IPS-20b (cell line): Measurements from ENCODE around the gene PACRG.

ENCODE experiments used
- H3K27ac ChIP-seq: one replicate; pipeline ENCODE4 v1.5.1; 2013; ENCODE audit warnings: low read length
- H3K27me3 ChIP-seq: 2 replicates; pipeline ENCODE4 v1.6.1; 2013; ENCODE audit warnings: mild to moderate bottlenecking, low read length, inconsistent platforms; ENCODE audit not compliant: insufficient read depth
- H3K36me3 ChIP-seq: 2 replicates; pipeline ENCODE4 v1.6.1; 2013; ENCODE audit warnings: low read depth, mild to moderate bottlenecking, inconsistent platforms, low read length, moderate library complexity; ENCODE audit not compliant: insufficient read depth
- H3K4me1 ChIP-seq: 2 replicates; pipeline ENCODE4 v1.6.1; 2013; ENCODE audit warnings: mild to moderate bottlenecking, control low read depth, inconsistent platforms, low read length, moderate library complexity; ENCODE audit not compliant: insufficient read depth
- H3K4me3 ChIP-seq: 2 replicates; pipeline ENCODE4 v1.5.1; 2013; ENCODE audit warnings: mild to moderate bottlenecking, low read length, inconsistent platforms
- H3K9ac ChIP-seq: 2 replicates; pipeline ENCODE4 v1.6.1; 2013; ENCODE audit warnings: low read depth, mild to moderate bottlenecking, inconsistent platforms, low read length, moderate library complexity
- H3K9me3 ChIP-seq: 2 replicates; pipeline ENCODE4 v1.6.1; 2013; ENCODE audit warnings: mild to moderate bottlenecking, low read depth, low read length, inconsistent platforms; ENCODE audit not compliant: insufficient read depth

The PACRG gene

DNA sequence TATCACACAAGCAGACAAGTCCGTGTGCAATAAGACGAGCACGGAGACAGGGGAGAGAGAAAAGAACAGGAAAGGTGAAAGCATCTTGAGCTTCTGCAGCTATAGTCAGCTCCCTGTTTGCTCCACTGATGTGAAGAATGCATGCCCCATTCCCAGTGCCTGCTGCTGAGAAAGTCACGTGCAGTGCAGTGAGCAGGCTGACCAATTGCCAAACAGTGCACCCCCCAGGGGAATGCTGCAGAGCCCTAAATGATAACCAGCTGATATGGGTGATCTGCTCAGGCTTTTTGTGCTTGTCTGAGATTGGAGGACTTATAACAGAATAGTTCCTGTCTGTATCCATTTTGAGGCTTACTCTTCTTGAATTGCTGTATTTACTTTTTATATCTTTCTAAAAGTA, 121.5 kb downstream of the PACRG start:
- no peaks in the 10 kb centered on the region for H3K9me3 ChIP-seq
- H3K9ac ChIP-seq, result no peak overlapping the region
- H3K27me3 ChIP-seq, result no peaks in the 10 kb centered on the region
- H3K4me3 ChIP-seq, result no peak overlapping the region
- H3K27ac ChIP-seq, result no peak overlapping the region
- peaks cover 6% of the 10 kb centered on the region; the same call in 1 of the 2 replicates for H3K4me1 ChIP-seq
- no peaks in the 10 kb centered on the region for H3K36me3 ChIP-seq

DNA sequence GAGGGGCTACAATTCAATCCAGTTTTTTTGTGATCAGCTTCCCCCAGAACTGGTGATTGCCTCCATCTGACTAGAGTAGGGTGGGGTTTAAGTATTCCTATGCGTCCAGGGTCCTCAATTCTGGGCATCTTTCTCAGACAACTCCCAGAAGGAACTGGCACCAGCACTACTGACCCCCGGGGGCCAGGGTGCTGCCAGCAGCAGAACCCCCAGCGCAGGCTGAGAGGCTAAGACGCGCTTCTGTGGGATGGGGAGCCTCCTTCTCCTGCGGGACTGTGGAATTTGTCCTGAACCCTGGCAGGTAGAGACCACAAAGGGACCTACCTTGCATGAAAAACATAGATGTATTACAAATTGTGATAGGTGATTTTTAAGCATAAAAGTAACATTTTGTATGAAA, 124.4 kb downstream of the PACRG start:
- Histone ChIP-seq H3K27ac (no peak overlapping the region), H3K9ac (no peak overlapping the region), H3K4me3 (no peak overlapping the region), H3K27me3 (no peaks in the 10 kb centered on the region), H3K4me1 (peaks cover 11% of the 10 kb centered on the region; the same call in 1 of the 2 replicates), H3K9me3 (no peaks in the 10 kb centered on the region), H3K36me3 (no peaks in the 10 kb centered on the region)

DNA sequence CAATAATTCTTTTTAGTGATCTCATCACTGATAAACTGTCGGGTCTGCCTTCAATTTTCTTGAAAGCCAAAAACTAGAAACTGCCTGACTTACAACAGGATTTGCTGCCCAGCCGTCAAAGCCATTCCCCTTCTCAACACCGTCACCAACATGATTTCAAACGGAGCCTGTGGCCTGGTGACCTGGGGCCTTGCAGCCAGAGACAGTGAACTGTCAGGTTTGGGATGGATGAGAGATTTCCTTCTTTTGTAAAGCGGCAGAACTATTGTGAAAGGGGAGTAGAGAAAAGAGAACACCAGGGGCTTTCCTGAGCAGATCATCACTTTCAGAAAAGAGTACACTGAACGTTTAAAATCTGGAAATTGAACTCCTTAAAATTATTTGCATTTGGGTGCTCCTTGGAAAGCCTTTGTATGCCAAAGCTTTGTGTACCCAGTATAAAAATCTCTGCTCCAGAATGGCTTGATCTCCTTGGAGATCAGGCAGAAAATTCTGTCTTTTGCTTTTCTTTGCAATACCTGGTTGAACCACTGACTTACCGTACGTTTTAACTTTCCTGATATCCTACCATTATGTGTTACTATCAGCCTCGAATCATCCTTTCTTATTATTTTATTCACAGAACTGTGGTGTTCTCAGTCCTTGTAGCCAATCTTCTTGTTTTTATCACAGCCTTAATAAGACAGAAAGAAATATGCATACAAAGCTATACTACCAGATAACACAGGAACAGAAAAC, 125.2 kb downstream of the PACRG start:
- Histone ChIP-seq H3K4me1 (peaks cover 18% of the 10 kb centered on the region; the same call in 1 of the 2 replicates), H3K27ac (no peak overlapping the region), H3K9me3 (no peaks in the 10 kb centered on the region), H3K9ac (no peak overlapping the region), H3K4me3 (no peak overlapping the region), H3K36me3 (no peaks in the 10 kb centered on the region), H3K27me3 (no peaks in the 10 kb centered on the region)

DNA sequence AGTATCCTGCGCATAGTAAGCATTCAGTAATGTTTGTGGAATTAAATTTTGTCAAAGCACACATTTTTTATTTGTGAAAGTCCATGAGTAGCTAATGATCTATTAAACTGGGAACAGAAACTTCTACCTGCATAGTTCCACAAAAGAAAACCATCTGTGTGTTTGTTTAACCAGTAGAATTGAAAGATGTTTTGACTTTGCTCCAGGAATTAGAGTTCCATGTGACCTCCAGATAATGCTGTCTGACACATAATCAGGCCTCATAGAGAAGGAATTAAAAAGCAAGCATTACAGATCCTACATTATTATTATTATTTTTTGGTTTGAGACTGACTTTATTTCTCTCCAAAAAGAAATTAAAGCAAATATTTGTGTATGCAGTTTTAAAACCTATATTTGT, 126.5 kb downstream of the PACRG start:
- Histone ChIP-seq H3K9ac (no peak overlapping the region), H3K36me3 (no peaks in the 10 kb centered on the region), H3K4me3 (no peak overlapping the region), H3K9me3 (no peaks in the 10 kb centered on the region), H3K27me3 (no peaks in the 10 kb centered on the region), H3K4me1 (peaks cover 16% of the 10 kb centered on the region; the same call in 1 of the 2 replicates), H3K27ac (no peak overlapping the region)

DNA sequence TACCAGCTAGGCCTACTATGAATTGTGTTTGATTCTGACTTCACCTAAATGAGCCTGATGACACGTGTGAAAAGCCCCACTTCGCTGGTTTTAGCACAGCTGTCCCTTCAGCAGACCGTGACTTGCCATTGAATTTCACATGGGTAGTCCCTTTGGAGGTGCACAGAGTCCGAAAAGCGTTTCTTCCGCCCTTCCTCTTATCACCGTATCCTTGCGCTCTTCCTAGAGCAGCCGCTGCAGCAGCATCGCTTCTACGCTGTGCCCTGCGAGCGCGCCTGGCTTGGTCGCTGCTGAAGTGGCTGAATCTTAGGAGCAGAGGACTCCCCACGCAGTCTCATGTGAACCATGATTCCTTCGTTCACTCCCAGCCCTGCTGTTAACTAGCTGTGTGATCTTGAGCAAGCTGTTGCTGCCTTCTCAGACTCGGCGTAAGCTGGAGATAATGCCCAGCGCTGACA, 127.0 kb downstream of the PACRG start:
- Histone ChIP-seq H3K4me3 (no peak overlapping the region), H3K36me3 (no peaks in the 10 kb centered on the region), H3K27ac (no peak overlapping the region), H3K9me3 (no peaks in the 10 kb centered on the region), H3K4me1 (peaks cover 16% of the 10 kb centered on the region; the same call in 1 of the 2 replicates), H3K27me3 (no peaks in the 10 kb centered on the region), H3K9ac (no peak overlapping the region)

DNA sequence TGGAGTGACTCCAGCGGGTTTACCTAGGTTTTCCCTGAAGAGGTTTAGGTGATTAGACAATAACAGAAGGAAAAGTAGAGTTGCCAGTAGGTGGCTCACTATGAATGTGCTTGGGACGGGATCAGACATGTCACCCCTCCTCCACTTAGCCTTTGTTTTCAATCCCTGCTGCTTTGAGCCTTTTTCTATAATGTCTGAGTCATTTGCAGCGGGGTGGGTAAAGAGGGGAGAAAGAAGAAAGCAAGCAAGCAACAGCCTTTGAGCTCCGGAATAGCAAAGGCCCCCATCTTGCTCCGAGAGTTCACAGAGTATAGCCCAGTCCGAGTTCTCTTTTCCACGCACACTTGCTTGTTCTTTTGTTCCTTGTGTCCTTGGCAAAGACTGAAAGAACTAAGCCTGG, 129.1 kb downstream of the PACRG start:
- Histone ChIP-seq H3K4me1 (peaks cover 16% of the 10 kb centered on the region; the same call in 1 of the 2 replicates), H3K9ac (peak overlapping the region; percentile 67; the same call in 1 of the 2 replicates), H3K4me3 (peak overlapping the region; percentile 53), H3K27me3 (no peaks in the 10 kb centered on the region), H3K27ac (peak overlapping the region; percentile 67), H3K9me3 (no peaks in the 10 kb centered on the region), H3K36me3 (no peaks in the 10 kb centered on the region)

DNA sequence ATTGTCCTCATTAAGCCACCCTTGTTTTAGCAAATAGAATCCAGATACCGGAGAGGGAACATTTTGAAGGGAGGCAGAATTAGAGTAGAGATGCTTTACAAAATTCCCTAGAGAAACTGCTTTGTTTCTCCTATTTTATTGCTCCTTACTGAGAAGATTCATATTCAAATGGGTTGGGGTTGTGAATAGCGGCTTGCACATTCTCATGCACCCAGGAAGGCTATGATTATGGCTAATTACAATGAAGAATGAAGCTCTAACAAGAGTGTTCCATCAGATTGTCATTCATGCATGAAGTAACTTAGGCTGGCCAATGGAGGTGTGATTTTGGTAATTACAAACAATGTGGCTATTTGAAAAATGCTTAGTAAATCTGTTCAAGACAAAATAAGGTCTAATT, 129.6 kb downstream of the PACRG start:
- Histone ChIP-seq H3K27ac (peak overlapping the region; percentile 67), H3K9ac (peak overlapping the region; percentile 67; the same call in 1 of the 2 replicates), H3K9me3 (no peaks in the 10 kb centered on the region), H3K27me3 (no peaks in the 10 kb centered on the region), H3K4me1 (peaks cover 16% of the 10 kb centered on the region; the same call in 1 of the 2 replicates), H3K4me3 (peak overlapping the region; percentile 53), H3K36me3 (no peaks in the 10 kb centered on the region)

DNA sequence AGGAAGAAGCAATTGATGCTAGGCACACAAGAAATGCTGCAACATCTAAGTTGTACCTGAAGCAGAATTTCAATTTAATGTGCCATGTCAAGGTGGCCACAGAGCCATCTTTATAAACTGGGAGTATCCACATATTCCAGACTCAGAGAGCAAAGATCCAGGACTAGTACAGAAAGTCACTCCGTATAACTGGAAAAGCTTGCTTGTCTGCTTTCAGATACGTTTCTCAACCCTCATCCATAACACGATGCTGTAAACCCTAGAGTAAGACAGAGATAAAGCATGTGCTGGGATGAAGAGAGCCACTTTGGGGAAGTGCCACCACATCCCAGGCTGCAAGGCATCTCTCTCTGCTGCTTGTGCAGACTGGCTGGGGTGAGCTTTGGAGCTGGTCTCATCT, 134.7 kb downstream of the PACRG start:
- Histone ChIP-seq H3K27ac (no peak overlapping the region), H3K4me3 (no peak overlapping the region), H3K4me1 (peaks cover 6% of the 10 kb centered on the region; the same call in 1 of the 2 replicates), H3K9ac (no peak overlapping the region), H3K9me3 (no peaks in the 10 kb centered on the region), H3K27me3 (no peaks in the 10 kb centered on the region), H3K36me3 (no peaks in the 10 kb centered on the region)

DNA sequence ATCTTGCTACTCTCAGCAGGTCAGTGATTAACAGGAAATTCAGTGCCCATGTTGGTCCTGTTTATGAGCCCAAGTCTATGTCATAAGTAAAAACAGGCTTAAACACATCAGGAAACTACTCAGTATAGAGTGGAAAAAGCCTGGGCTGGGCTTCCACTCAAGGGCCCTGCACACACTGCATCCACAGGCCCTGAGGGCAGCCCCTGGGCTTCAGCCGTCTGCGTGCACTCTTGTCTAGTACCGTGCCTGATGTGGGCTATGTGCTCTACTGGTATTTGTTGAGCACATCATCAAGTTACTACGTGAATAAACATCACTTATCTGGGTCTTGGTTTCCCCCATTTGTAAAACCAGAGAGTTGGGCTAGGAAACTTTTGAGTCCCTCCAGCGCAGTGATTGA, 135.2 kb downstream of the PACRG start:
- H3K9me3 ChIP-seq, result no peaks in the 10 kb centered on the region
- H3K27me3 ChIP-seq, result no peaks in the 10 kb centered on the region
- H3K9ac ChIP-seq, result no peak overlapping the region
- H3K36me3 ChIP-seq, result no peaks in the 10 kb centered on the region
- no peak overlapping the region for H3K4me3 ChIP-seq
- H3K27ac ChIP-seq, result no peak overlapping the region
- peaks cover 1% of the 10 kb centered on the region; the same call in 1 of the 2 replicates for H3K4me1 ChIP-seq

DNA sequence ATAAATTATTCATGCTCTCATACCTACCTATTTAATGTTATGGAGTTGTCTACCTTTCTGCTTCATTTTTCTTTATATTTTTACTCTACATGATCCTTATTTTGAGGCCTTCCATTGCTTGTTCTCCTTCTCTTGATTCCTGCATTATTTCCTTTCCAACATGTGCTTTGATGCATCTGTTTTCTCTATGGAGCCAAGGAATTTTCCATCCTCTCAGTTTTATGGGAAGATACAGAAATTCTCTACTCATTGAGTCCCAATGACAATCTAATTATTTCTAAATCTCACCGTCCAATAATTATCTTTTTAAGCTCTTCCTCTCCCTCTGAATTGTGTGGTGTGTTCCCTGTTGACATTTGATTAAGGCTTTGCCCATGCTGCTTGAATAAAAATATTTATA, 136.0 kb downstream of the PACRG start:
- no peak overlapping the region for H3K27ac ChIP-seq
- no peak overlapping the region for H3K4me3 ChIP-seq
- no peaks in the 10 kb centered on the region for H3K4me1 ChIP-seq
- no peaks in the 10 kb centered on the region for H3K27me3 ChIP-seq
- H3K9me3 ChIP-seq, result no peaks in the 10 kb centered on the region
- H3K9ac ChIP-seq, result no peak overlapping the region
- H3K36me3 ChIP-seq, result no peaks in the 10 kb centered on the region

DNA sequence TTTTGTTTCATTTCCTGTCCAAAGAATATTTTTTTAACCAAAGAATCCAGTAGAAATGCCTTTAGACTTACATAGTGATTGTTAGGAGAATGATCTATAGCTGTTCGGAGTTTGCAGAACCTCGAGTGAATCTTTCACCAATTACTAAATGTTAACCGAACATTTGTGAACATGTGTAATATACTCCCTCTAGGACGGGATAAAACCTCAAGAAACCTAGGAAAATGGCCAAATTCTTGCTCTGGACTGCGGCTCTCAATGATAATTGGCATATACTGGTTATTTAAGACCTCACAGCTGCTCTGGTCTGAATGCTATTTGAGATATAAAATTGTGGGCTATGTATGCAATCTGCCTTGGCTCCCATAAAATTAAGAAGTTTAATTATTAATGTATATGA, 137.1 kb downstream of the PACRG start:
- Histone ChIP-seq H3K4me1 (no peaks in the 10 kb centered on the region), H3K9me3 (no peaks in the 10 kb centered on the region), H3K27me3 (no peaks in the 10 kb centered on the region), H3K36me3 (no peaks in the 10 kb centered on the region), H3K4me3 (no peak overlapping the region), H3K9ac (no peak overlapping the region), H3K27ac (no peak overlapping the region)

DNA sequence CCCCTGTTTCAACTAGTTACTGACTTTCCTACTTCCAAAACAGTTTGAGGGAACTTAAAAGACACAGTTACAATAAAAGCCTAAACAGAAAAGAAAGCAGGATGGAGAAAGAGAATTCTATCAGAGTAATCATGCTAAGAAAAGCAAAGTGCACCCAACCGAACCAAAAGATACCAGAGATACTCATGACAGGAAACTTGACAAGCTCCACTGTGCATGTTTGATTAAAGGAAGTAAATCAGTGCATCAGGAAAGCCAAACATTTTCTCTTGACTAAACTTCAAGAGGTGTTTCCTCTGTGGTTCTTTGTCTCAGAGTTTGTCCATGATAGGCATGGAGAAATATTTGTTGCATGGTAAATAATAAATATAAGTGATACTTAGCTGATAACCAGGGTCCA, 138.9 kb downstream of the PACRG start:
- Histone ChIP-seq H3K4me1 (no peaks in the 10 kb centered on the region), H3K4me3 (no peak overlapping the region)

More for the DNA sequence above, 138.9 kb downstream of the PACRG start:
- Histone ChIP-seq H3K9me3 (no peaks in the 10 kb centered on the region), H3K9ac (no peak overlapping the region), H3K36me3 (no peaks in the 10 kb centered on the region), H3K27me3 (no peaks in the 10 kb centered on the region), H3K27ac (no peak overlapping the region)
